Neuron (in vitro differentiated cells): ENCODE data around the gene VAT1L.

Experiments used
- H2AFZ ChIP-seq: one replicate; pipeline ENCODE4 v1.6.1; 2013; ENCODE audit warnings: low read depth, mild to moderate bottlenecking, inconsistent platforms, low read length, moderate library complexity
- H3K27me3 ChIP-seq: one replicate; pipeline ENCODE4 v1.6.1; 2013; ENCODE audit warnings: low read length; ENCODE audit not compliant: insufficient read depth
- H3K36me3 ChIP-seq: one replicate; pipeline ENCODE4 v1.6.1; 2013; ENCODE audit warnings: low read length; ENCODE audit not compliant: insufficient read depth
- H3K4me1 ChIP-seq: one replicate; pipeline ENCODE4 v1.6.1; 2013; ENCODE audit warnings: low read length; ENCODE audit not compliant: insufficient read depth
- H3K4me3 ChIP-seq: 2 replicates; pipeline ENCODE4 v1.5.1; 2013; ENCODE audit warnings: mild to moderate bottlenecking, low read length, moderate library complexity
- H3K9me3 ChIP-seq: one replicate; pipeline ENCODE4 v1.6.1; 2013; ENCODE audit warnings: low read length

The VAT1L gene

GRCh38 chr16:77919761-77920415 lies 131.5 kb downstream of the VAT1L start:
- no peaks in the 10 kb centered on the region for H3K27me3 ChIP-seq
- no peaks in the 10 kb centered on the region for H3K9me3 ChIP-seq
- H2AFZ ChIP-seq = no peak overlapping the region
- H3K4me1 ChIP-seq = peaks cover 21% of the 10 kb centered on the region
- no peak overlapping the region for H3K4me3 ChIP-seq
- H3K36me3 ChIP-seq = no peaks in the 10 kb centered on the region

- no peaks in the 10 kb centered on the region for H3K36me3 ChIP-seq
- no peak overlapping the region for H3K4me3 ChIP-seq
- peaks cover 27% of the 10 kb centered on the region for H3K4me1 ChIP-seq
- no peaks in the 10 kb centered on the region for H3K27me3 ChIP-seq
- no peaks in the 10 kb centered on the region for H3K9me3 ChIP-seq
- no peak overlapping the region for H2AFZ ChIP-seq
These were observed 132.6 kb downstream of the VAT1L start for GRCh38 chr16:77920984-77921383.

- Histone ChIP-seq H3K4me3 (no peak overlapping the region), H3K4me1 (peaks cover 27% of the 10 kb centered on the region), H3K27me3 (no peaks in the 10 kb centered on the region), H3K36me3 (no peaks in the 10 kb centered on the region), H3K9me3 (no peaks in the 10 kb centered on the region), H2AFZ (no peak overlapping the region)
These were observed 133.9 kb downstream of the VAT1L start for GRCh38 chr16:77922228-77922754.

- H3K36me3 ChIP-seq = no peaks in the 10 kb centered on the region
These were observed 137.2 kb downstream of the VAT1L start for GRCh38 chr16:77925531-77925930.

GRCh38 chr16:77928096-77928495 lies 139.7 kb downstream of the VAT1L start:
- no peaks in the 10 kb centered on the region for H3K27me3 ChIP-seq
- peaks cover 2% of the 10 kb centered on the region for H3K9me3 ChIP-seq
- no peak overlapping the region for H3K4me3 ChIP-seq
- no peaks in the 10 kb centered on the region for H3K36me3 ChIP-seq
- peaks cover 25% of the 10 kb centered on the region for H3K4me1 ChIP-seq
- H2AFZ ChIP-seq = no peak overlapping the region

More at GRCh38 chr16:77925531-77925930, 137.2 kb downstream of the VAT1L start:
- H3K4me3 ChIP-seq = no peak overlapping the region
- H3K4me1 ChIP-seq = peaks cover 36% of the 10 kb centered on the region
- H3K9me3 ChIP-seq = peaks cover 2% of the 10 kb centered on the region
- no peaks in the 10 kb centered on the region for H3K27me3 ChIP-seq
- no peak overlapping the region for H2AFZ ChIP-seq

- no peaks in the 10 kb centered on the region for H3K27me3 ChIP-seq
- H2AFZ ChIP-seq = no peak overlapping the region
- peaks cover 21% of the 10 kb centered on the region for H3K4me1 ChIP-seq
- H3K36me3 ChIP-seq = no peaks in the 10 kb centered on the region
- H3K4me3 ChIP-seq = no peak overlapping the region
- H3K9me3 ChIP-seq = peaks cover 4% of the 10 kb centered on the region
These were observed 140.6 kb downstream of the VAT1L start for GRCh38 chr16:77929004-77929403.

- no peaks in the 10 kb centered on the region for H3K27me3 ChIP-seq
- no peaks in the 10 kb centered on the region for H3K36me3 ChIP-seq
These were observed 142.7 kb downstream of the VAT1L start for GRCh38 chr16:77931058-77931457.

GRCh38 chr16:77937473-77938149 lies 149.2 kb downstream of the VAT1L start:
- Histone ChIP-seq H3K4me3 (no peak overlapping the region), H3K27me3 (no peaks in the 10 kb centered on the region), H3K4me1 (no peaks in the 10 kb centered on the region), H3K9me3 (peaks cover 3% of the 10 kb centered on the region), H3K36me3 (no peaks in the 10 kb centered on the region), H2AFZ (no peak overlapping the region)

More at GRCh38 chr16:77931058-77931457, 142.7 kb downstream of the VAT1L start:
- Histone ChIP-seq H3K9me3 (peaks cover 4% of the 10 kb centered on the region), H3K4me3 (no peak overlapping the region), H3K4me1 (peaks cover 15% of the 10 kb centered on the region), H2AFZ (no peak overlapping the region)

- Histone ChIP-seq H3K9me3 (no peaks in the 10 kb centered on the region), H3K4me1 (no peaks in the 10 kb centered on the region), H3K27me3 (no peaks in the 10 kb centered on the region), H3K36me3 (no peaks in the 10 kb centered on the region), H3K4me3 (no peak overlapping the region), H2AFZ (no peak overlapping the region)
These were observed 150.5 kb downstream of the VAT1L start for GRCh38 chr16:77938913-77939312.

- Histone ChIP-seq H3K9me3 (no peaks in the 10 kb centered on the region), H2AFZ (no peak overlapping the region), H3K27me3 (no peaks in the 10 kb centered on the region), H3K36me3 (no peaks in the 10 kb centered on the region), H3K4me1 (no peaks in the 10 kb centered on the region), H3K4me3 (no peak overlapping the region)
These were observed 151.6 kb downstream of the VAT1L start for GRCh38 chr16:77939968-77940367.

- Histone ChIP-seq H3K4me1 (peaks cover 11% of the 10 kb centered on the region), H2AFZ (no peak overlapping the region), H3K36me3 (no peaks in the 10 kb centered on the region), H3K9me3 (no peaks in the 10 kb centered on the region), H3K4me3 (no peak overlapping the region), H3K27me3 (no peaks in the 10 kb centered on the region)
These were observed 155.4 kb downstream of the VAT1L start for GRCh38 chr16:77943801-77944200.

- no peaks in the 10 kb centered on the region for H3K36me3 ChIP-seq
- H3K27me3 ChIP-seq = no peaks in the 10 kb centered on the region
These were observed 156.3 kb downstream of the VAT1L start for GRCh38 chr16:77944631-77945030.

GRCh38 chr16:77945126-77945525 lies 156.8 kb downstream of the VAT1L start:
- Histone ChIP-seq H2AFZ (no peak overlapping the region), H3K4me3 (no peak overlapping the region), H3K36me3 (no peaks in the 10 kb centered on the region), H3K4me1 (peaks cover 11% of the 10 kb centered on the region), H3K9me3 (no peaks in the 10 kb centered on the region), H3K27me3 (no peaks in the 10 kb centered on the region)

More at GRCh38 chr16:77944631-77945030, 156.3 kb downstream of the VAT1L start:
- Histone ChIP-seq H3K4me1 (peaks cover 11% of the 10 kb centered on the region), H2AFZ (no peak overlapping the region), H3K9me3 (no peaks in the 10 kb centered on the region), H3K4me3 (no peak overlapping the region)
